Nucleus accumbens (tissue), 56 donors: Measurements from ENCODE around the gene ADAM22.
"Not testable (repeated sequence)": the region's sequence is repeated elsewhere in the genome, so short reads cannot be mapped to it uniquely, and the experiment has no call there.

ENCODE experiments used
- DNase-seq, 56 donors: peaks; one replicate each; lab custom pipeline; 2025; lab: John Stamatoyannopoulos, UW

The ADAM22 gene

GRCh38 chr7:87945926-87946325 lies 11.9 kb downstream of the ADAM22 start:
- DNase-seq = not testable (repeated sequence)

GRCh38 chr7:87948371-87948770 lies 14.3 kb downstream of the ADAM22 start:
- no peak for DNase-seq

DNA sequence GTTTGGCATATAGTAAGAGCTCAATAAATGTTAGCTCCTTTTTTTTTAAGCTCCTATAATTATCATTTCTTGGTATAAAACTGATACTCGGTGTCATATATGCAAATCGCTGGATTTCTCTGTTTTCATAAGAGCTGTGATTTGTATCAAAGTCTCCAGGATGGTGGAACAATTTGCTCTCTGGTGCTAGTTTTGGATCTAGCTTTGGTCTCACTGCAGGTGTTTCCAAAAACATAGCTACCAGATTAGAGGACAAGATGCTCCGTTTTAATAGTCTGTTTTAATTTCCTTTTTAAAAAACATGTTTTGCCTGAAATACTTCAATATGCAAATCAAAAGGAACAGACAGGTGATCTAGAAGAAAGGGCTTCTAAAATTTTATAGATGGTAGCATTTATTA lies 25.3 kb downstream of the ADAM22 start:
- DNase-seq = no peak

- DNase-seq = no peak
Measured at GRCh38 chr7:87960239-87960638, 26.2 kb downstream of the ADAM22 start.

GRCh38 chr7:87961754-87962153 lies 27.7 kb downstream of the ADAM22 start:
- no peak for DNase-seq

DNA sequence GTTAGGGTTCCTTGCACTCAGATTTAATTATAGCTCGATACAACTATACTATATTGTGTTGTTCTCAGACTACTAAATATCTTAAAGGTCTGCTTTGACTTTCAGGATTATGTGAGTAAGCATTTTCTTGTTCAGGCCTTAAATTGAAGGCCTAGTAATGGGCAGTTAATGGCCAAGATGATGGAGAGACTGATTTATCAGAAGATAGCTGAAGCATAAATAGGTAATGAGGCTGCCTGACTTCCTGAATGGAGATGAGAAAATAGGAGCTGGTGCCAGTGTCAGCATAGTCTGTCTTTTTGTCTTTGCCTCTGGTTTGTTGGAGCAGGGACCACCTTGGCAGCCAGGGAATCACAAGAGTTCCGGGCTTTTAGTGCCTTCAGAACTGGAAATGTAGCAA lies 32.2 kb downstream of the ADAM22 start:
- DNase-seq = no peak

DNA sequence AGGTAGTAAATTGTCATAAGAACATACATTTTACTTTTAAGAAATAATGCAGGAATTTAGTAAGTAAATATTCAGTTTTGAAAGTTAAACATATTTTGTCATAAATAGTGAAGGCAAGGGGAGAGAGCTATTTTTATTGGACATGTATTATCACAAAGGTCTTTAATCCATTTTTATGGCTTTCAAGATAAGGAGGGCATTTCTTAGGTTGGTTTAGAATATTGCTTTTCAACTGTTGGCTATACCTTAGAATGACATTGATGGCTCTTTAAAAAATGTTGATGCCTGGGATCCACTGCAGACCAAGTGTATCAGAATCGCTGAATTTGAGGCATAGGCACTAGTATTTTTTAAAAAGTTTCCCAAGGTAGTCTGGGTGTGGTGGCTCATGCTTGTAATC lies 34.0 kb downstream of the ADAM22 start:
- no peak for DNase-seq

GRCh38 chr7:87982116-87982515 lies 48.1 kb downstream of the ADAM22 start:
- DNase-seq = no peak

- no peak for DNase-seq
Measured at GRCh38 chr7:87984088-87984487, 50.0 kb downstream of the ADAM22 start.

DNA sequence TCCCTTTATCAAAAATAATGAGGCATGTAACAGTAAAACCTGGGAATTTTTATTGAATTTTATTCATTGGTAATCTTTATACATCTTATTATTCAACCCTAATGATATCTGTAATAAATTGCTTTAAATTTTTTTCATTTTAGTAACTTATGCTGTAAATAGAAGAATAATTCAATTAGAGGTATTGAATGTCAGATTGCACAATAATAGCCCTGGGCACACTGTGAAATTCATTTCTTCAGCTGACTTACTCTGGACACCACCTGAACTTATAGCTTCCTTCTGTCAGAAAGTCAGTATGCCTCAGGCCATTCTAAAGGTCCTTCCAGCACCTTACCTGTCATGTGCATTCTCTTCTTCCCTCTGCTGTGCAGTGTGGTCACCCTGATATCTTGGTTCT lies 59.2 kb downstream of the ADAM22 start:
- DNase-seq = no peak

GRCh38 chr7:87999261-87999660 lies 65.2 kb downstream of the ADAM22 start:
- no peak for DNase-seq

GRCh38 chr7:88001744-88002530 lies 67.9 kb downstream of the ADAM22 start:
- no peak for DNase-seq

DNA sequence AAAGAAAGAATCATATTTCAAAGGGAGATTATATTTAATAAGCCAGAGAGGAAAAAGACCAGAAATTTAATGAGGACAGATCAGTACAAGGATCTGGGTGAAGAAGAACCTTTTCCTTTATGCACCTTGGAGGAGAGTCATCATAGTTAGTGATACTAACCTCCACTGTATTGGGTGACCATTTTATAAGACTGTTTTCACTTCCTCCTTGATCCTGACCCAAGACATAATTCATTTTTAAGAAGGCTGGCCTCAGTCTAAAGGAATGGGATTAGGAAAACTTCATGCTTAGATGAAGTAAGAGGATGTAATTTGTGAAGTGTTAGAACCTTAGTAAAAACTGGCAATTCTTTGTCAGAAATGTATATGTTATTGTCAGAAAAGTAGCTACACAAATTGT lies 68.6 kb downstream of the ADAM22 start:
- DNase-seq = no peak

GRCh38 chr7:88003581-88003980 lies 69.5 kb downstream of the ADAM22 start:
- no peak for DNase-seq

GRCh38 chr7:88005191-88005590 lies 71.1 kb downstream of the ADAM22 start:
- no peak for DNase-seq

DNA sequence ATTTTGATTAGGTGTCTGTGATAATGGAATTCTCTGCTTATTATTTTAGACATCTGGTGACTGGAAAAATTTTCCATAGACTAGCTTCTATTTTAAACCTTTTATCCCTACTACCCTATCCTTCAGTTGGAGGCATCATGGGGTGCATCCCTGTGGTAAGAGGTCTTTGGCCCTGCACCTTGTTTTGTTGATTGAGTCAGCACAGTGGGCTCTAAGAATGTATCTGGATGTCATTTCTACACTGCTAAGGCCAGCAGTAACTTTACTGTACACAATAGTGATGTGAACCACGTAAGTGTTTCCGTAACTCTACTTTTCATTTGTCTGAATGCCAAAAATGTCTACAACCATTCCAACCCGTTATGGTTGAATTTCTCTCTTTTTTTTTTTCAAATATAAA lies 75.6 kb downstream of the ADAM22 start:
- DNase-seq = no peak

GRCh38 chr7:88012086-88012485 lies 78.0 kb downstream of the ADAM22 start:
- DNase-seq = no peak

DNA sequence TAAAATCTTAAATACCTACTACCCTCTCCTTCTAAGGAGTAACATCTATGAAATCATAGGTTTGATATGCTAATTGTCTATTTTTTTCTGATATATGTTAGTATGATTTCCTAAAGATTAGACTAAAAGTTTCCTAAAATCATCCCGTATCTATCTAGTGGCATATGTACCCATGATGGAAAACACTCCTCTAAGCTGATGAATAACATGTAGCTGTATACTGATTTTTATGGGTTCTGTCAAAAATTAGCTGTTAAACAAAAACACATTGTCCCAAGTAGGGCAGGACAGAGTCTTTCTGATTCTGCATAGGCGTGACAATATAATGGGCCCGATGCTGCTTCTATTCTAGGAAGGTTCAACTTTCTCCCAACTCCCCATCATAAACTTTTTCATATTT lies 79.9 kb downstream of the ADAM22 start:
- DNase-seq = no peak

DNA sequence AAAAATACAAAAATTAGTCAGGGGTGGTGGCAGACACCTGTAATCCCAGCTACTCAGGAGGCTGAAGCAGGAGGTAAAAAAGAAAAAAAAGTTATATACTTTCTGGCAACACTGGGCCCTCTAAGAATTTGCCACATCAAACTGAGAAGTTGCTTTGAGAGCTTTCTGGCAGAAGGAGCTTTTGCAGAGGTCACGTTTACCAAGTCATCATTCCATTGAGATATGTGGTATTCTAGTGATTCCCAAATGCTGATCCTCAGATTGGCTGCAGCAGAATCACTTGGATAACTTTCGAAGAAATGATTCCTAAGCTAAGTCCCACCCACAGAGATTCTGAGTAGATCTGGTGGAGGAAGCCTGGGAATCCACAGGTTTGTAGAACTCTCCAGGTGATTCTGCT lies 80.5 kb downstream of the ADAM22 start:
- no peak for DNase-seq

DNA sequence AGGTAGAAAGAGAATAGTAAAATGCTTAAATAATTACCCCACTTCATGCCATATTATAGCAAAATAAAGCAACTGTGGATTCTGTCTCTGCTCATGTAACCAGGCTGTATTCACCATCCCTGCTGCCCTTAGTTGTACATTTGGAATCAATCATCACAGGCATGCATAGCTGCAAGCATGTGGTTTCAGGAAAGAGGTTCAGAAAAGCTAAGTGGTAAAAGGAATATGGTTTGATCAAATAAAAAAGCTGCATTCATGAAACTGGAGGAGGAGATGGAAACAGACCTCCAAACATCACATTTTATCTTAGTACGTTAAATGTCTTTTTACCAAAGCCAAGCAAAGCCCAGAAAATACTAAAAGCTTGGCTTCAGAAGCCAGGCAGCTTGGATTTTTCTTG lies 81.3 kb downstream of the ADAM22 start:
- no peak for DNase-seq

DNA sequence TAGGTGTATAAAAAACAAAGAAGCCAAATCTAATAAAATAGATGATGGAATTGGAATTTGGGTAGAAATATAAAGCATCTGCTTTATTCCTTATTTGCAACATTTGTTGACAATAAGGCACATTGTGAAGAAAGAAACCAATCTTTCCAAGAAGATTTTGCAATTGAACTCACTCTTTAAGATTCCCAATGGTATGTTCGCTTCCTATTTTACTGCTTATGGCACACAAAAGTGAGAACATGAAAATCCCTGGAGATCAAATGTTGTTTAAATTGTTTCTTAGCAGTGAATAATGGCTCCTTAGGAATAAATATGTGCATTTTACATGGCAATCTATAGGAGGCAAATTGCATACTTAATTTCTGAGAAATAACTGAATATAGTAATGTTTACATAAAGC lies 84.5 kb downstream of the ADAM22 start:
- DNase-seq = no peak

DNA sequence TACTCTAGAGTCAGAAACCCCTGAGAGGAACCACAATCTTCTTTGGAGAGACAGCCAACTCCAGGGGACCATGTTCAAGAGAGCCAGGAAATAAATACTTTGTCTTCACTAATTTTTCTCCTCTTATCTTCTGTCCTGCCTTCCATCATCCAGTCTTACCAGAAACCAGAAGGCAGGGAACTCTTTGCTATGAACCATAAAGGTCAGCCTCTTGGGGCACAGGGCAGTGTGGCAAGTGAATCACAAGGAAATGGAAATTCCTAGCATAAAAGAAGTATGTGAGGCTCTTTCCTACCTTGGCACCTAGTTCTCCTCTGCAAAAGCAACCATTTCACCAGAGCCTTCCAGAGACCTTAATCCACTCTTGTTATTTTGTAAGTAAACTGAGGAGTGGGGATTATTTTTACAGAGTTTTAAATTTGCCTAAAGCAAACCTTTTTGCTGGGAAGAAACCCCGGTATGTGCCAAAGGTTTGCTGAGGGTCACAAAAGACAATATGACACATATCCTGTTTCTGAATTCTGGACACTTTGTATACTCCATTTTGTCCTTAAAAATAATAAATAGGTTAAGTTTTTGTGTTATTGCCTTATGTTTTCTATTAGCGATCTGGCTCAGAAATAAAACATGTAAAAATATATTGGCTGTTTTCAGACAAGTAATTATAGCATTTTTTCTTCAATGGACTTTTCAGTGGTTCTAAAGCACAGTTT lies 87.1 kb downstream of the ADAM22 start:
- no peak for DNase-seq
